Prostate gland (tissue), 2 donors: ENCODE measurements around the gene SETD6.

Source experiments
- POLR2A ChIP-seq: fragments of 450-650 bp; IDR thresholded peaks from one replicate; pipeline ENCODE4 v1.6.1; 2016; ENCODE audit warnings: antibody characterized with exemption, mild to moderate bottlenecking
- POLR2AphosphoS5 ChIP-seq: sonication (generic); formaldehyde crosslinking; IDR thresholded peaks from one replicate; pipeline ENCODE4 v1.6.1; 2017; ENCODE audit warnings: antibody characterized with exemption
- TF ChIP-seq, protein P1 (sequence below), 4 experiments: fragments of 200-600 bp in 2 of 4; fragments of 450-650 bp in 2 of 4; sonication (generic) in 2 of 4; IDR thresholded peaks; 1 replicate in 3 of 4; 2 replicates in 1 of 4; pipeline ENCODE4 v1.5.1; 2016 to 2019; ENCODE audit warnings: antibody characterized with exemption in 4 of 4, mild to moderate bottlenecking in 2 of 4, moderate library complexity in 2 of 4

DNA sequence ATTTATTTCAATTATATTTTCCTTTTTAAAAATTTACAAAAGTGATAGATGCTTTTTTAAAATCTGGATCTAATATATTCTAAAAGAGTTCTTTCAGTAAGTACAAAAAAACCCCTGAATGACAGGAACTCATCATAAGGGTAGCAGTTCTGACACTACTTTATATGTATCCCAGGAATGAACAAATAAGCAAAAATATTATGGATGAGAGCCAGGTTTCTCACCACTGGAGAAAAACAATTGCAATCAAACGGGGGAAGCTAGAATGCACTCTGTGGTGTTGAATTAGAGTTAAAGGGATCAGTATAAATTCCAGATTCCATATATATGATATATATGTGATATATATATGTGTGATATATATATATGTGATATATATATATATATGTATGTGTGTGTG, 38.5 kb upstream of the SETD6 start:
- TF ChIP-seq, protein P1, sequence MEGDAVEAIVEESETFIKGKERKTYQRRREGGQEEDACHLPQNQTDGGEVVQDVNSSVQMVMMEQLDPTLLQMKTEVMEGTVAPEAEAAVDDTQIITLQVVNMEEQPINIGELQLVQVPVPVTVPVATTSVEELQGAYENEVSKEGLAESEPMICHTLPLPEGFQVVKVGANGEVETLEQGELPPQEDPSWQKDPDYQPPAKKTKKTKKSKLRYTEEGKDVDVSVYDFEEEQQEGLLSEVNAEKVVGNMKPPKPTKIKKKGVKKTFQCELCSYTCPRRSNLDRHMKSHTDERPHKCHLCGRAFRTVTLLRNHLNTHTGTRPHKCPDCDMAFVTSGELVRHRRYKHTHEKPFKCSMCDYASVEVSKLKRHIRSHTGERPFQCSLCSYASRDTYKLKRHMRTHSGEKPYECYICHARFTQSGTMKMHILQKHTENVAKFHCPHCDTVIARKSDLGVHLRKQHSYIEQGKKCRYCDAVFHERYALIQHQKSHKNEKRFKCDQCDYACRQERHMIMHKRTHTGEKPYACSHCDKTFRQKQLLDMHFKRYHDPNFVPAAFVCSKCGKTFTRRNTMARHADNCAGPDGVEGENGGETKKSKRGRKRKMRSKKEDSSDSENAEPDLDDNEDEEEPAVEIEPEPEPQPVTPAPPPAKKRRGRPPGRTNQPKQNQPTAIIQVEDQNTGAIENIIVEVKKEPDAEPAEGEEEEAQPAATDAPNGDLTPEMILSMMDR (IDR thresholded peaks at IDR 0.05) = no peak
- TF ChIP-seq POLR2AphosphoS5 (no peak), POLR2A (no peak)
